H1 (cell line): ENCODE measurements around the gene OBSL1. TPM values are rescaled to one million over a fixed set of nuclear protein-coding genes. Genes with fewer than 3 reads are reported as not detected.

Experiments
- CTCF ChIA-PET: fragments of 300-600 bp; sonication (Branson Sonifier 250); formaldehyde crosslinking; loops from one replicate; lab custom pipeline; 2021; ENCODE audit not compliant: partially characterized antibody; lab: Charles Lee
- POLR2A ChIA-PET: fragments of 300-600 bp; sonication (Branson Sonifier 250); formaldehyde crosslinking; loops from one replicate; lab custom pipeline; 2021; ENCODE audit warnings: inconsistent platforms; ENCODE audit not compliant: partially characterized antibody; lab: Charles Lee
- DNase-seq, 2 experiments: peaks; one replicate each; pipeline versions ENCODE4 v3.0.0 to v3.0.0-alpha.2; 2010 to 2022; ENCODE audit warnings: low spot score in 2 of 2, low read depth in 1 of 2, mixed read lengths in 1 of 2
- FAIRE-seq: peaks from 2 replicates; lab custom pipeline; 2011; peaks lifted over from hg19 to GRCh38; lab: Jason Lieb, UNC
- H2AFZ ChIP-seq: 2 replicates; pipeline ENCODE4 v1.8.1; 2012; ENCODE audit warnings: low read length, inconsistent platforms
- H2AK5ac ChIP-seq: 2 replicates; pipeline ENCODE4 v1.6.1; 2013; ENCODE audit warnings: low read depth, low read length
- H2BK120ac ChIP-seq: replicated peaks from 2 replicates; pipeline ENCODE3; 2013; ENCODE audit warnings: low read depth, low read length, inconsistent platforms
- H2BK12ac ChIP-seq: 2 replicates; pipeline ENCODE4 v1.6.1; 2013; ENCODE audit warnings: low read depth, low read length
- H2BK15ac ChIP-seq: 2 replicates; pipeline ENCODE4 v1.6.1; 2013; ENCODE audit warnings: low read length
- H2BK20ac ChIP-seq: 2 replicates; pipeline ENCODE4 v1.6.1; 2013; ENCODE audit warnings: low read length
- H2BK5ac ChIP-seq: 2 replicates; pipeline ENCODE4 v1.6.1; 2013; ENCODE audit warnings: low read depth, low read length
- H3K14ac ChIP-seq: 2 replicates; pipeline ENCODE4 v1.6.1; 2013; ENCODE audit warnings: inconsistent platforms; ENCODE audit not compliant: insufficient read length
- H3K18ac ChIP-seq: 2 replicates; pipeline ENCODE4 v1.6.1; 2013; ENCODE audit warnings: low read length; ENCODE audit errors: extremely low read depth
- H3K23ac ChIP-seq: 2 replicates; pipeline ENCODE4 v1.6.1; 2013; ENCODE audit warnings: inconsistent platforms; ENCODE audit not compliant: insufficient read length
- H3K23me2 ChIP-seq: 2 replicates; pipeline ENCODE4 v1.6.1; 2013; ENCODE audit warnings: low read depth, low read length
- H3K27ac ChIP-seq: 2 replicates; pipeline ENCODE4 v1.6.1; 2011; ENCODE audit warnings: low read depth, low read length, inconsistent platforms
- H3K27me3 ChIP-seq, 4 experiments: replicated peaks in 1 of 4; 1 replicate in 1 of 4; 2 replicates in 3 of 4; pipeline versions ENCODE4 v1.6.1 to v1.8.1; 2011 to 2013; ENCODE audit warnings: low read length in 3 of 4, mild to moderate bottlenecking in 3 of 4, inconsistent platforms in 2 of 4, mixed read lengths in 2 of 4, moderate library complexity in 1 of 4; ENCODE audit not compliant: control insufficient read depth in 3 of 4, insufficient read depth in 3 of 4; ENCODE audit errors: extremely low read depth in 1 of 4
- H3K36me3 ChIP-seq, 4 experiments: 2 replicates each; pipeline versions ENCODE4 v1.6.1 to v1.8.1; 2011 to 2013; ENCODE audit warnings: mild to moderate bottlenecking in 4 of 4, low read length in 3 of 4, moderate library complexity in 2 of 4, control low read depth in 1 of 4, inconsistent platforms in 1 of 4; ENCODE audit not compliant: insufficient read depth in 4 of 4, control insufficient read depth in 2 of 4
- H3K4ac ChIP-seq: replicated peaks from 2 replicates; pipeline ENCODE3; 2013; ENCODE audit warnings: low read length, low read depth, mixed read lengths, inconsistent platforms; ENCODE audit not compliant: insufficient read length
- H3K4me1 ChIP-seq, 4 experiments: replicated peaks in 1 of 4; 1 replicate in 1 of 4; 2 replicates in 3 of 4; pipeline versions ENCODE4 v1.6.1 to v1.8.1; 2011 to 2013; ENCODE audit warnings: low read length in 3 of 4, inconsistent platforms in 2 of 4, mixed read lengths in 1 of 4; ENCODE audit not compliant: insufficient read depth in 4 of 4, control insufficient read depth in 3 of 4
- H3K4me2 ChIP-seq, 2 experiments: 2 replicates each; pipeline versions ENCODE4 v1.6.1 to v1.8.1; 2011 to 2013; ENCODE audit warnings: low read depth in 2 of 2, low read length in 2 of 2, control low read depth in 1 of 2, inconsistent platforms in 1 of 2, mild to moderate bottlenecking in 1 of 2; ENCODE audit not compliant: insufficient read depth in 1 of 2
- H3K4me3 ChIP-seq, 4 experiments: fragments of 200-600, 300-600 bp in 1 of 4; sonication (generic), shearing (Covaris generic), sonication (Bioruptor Twin) in 1 of 4; 2 replicates each; pipeline versions ENCODE4 v1.5.1 to v1.8.1; 2011 to 2016; ENCODE audit warnings: low read length in 4 of 4, low read depth in 3 of 4, control low read depth in 2 of 4, inconsistent platforms in 2 of 4, mild to moderate bottlenecking in 2 of 4, mixed read lengths in 1 of 4, moderate library complexity in 1 of 4; ENCODE audit not compliant: insufficient read depth in 2 of 4; ENCODE audit errors: extremely low read depth in 1 of 4
- H3K56ac ChIP-seq: replicated peaks from 2 replicates; pipeline ENCODE3; 2013; ENCODE audit warnings: low read depth, mild to moderate bottlenecking, mixed read lengths, low read length, inconsistent platforms; ENCODE audit not compliant: insufficient read length
- H3K79me1 ChIP-seq: 2 replicates; pipeline ENCODE4 v1.6.1; 2013; ENCODE audit warnings: low read depth, low read length, control low read depth
- H3K79me2 ChIP-seq, 2 experiments: 2 replicates each; pipeline versions ENCODE4 v1.6.1 to v1.8.1; 2012 to 2013; ENCODE audit warnings: low read length in 2 of 2, mild to moderate bottlenecking in 2 of 2, inconsistent platforms in 1 of 2; ENCODE audit not compliant: insufficient read depth in 2 of 2, control insufficient read depth in 1 of 2
- H3K9ac ChIP-seq, 4 experiments: replicated peaks in 1 of 4; 1 replicate in 1 of 4; 2 replicates in 3 of 4; pipeline versions ENCODE4 v1.6.1 to v1.8.1; 2011 to 2013; ENCODE audit warnings: low read depth in 3 of 4, low read length in 3 of 4, control low read depth in 2 of 4, mild to moderate bottlenecking in 2 of 4, moderate library complexity in 2 of 4, inconsistent platforms in 1 of 4; ENCODE audit errors: extremely low read depth in 1 of 4
- H3K9me3 ChIP-seq, 2 experiments: 2 replicates each; pipeline versions ENCODE4 v1.6.1 to v1.8.1; 2012 to 2013; ENCODE audit warnings: mild to moderate bottlenecking in 2 of 2, moderate library complexity in 2 of 2, control low read depth in 1 of 2, inconsistent platforms in 1 of 2, low read depth in 1 of 2, low read length in 1 of 2, mixed read lengths in 1 of 2; ENCODE audit not compliant: insufficient read depth in 2 of 2
- H4K20me1 ChIP-seq, 2 experiments: replicated peaks in 1 of 2; 2 replicates each; pipeline versions ENCODE3 to v1.8.1; 2011 to 2013; ENCODE audit warnings: inconsistent platforms in 2 of 2, low read length in 2 of 2, mild to moderate bottlenecking in 1 of 2; ENCODE audit not compliant: insufficient read depth in 2 of 2, control insufficient read depth in 1 of 2
- H4K5ac ChIP-seq: 2 replicates; pipeline ENCODE4 v1.6.1; 2013; ENCODE audit warnings: low read length, low read depth, mixed read lengths, inconsistent platforms; ENCODE audit not compliant: insufficient read length
- H4K8ac ChIP-seq: 2 replicates; pipeline ENCODE4 v1.8.0; 2013; ENCODE audit warnings: mild to moderate bottlenecking, moderate library complexity, low read length, inconsistent platforms; ENCODE audit not compliant: insufficient read depth; ENCODE audit errors: extremely low read depth
- H4K91ac ChIP-seq: replicated peaks from 2 replicates; pipeline ENCODE3; 2013; ENCODE audit warnings: low read length, mixed read lengths, inconsistent platforms; ENCODE audit not compliant: insufficient read length
- CTCF ChIP-seq, 3 experiments: IDR thresholded peaks; 1 replicate in 2 of 3; 2 replicates in 1 of 3; pipeline versions ENCODE4 v1.5.1 to v1.6.1; 2011; ENCODE audit warnings: low read length in 3 of 3, mild to moderate bottlenecking in 3 of 3, inconsistent platforms in 2 of 3, low read depth in 1 of 3, moderate library complexity in 1 of 3; ENCODE audit not compliant: insufficient read depth in 1 of 3; ENCODE audit errors: control extremely low read depth in 1 of 3
- EZH2 ChIP-seq: fragments of 200-600 bp; sonication (generic); IDR thresholded peaks from 2 replicates; pipeline ENCODE4 v1.7.1; 2012; ENCODE audit warnings: low read depth, mild to moderate bottlenecking, moderate library complexity, low read length, inconsistent platforms; ENCODE audit not compliant: severe bottlenecking
- JUN ChIP-seq: IDR thresholded peaks from 2 replicates; pipeline ENCODE4 v1.6.1; 2011; ENCODE audit warnings: low read depth, mild to moderate bottlenecking, improper control_type of control experiment, low read length
- NANOG ChIP-seq: IDR thresholded peaks from 2 replicates; pipeline ENCODE4 v1.6.1; 2011; ENCODE audit warnings: low read length, low read depth, mild to moderate bottlenecking, inconsistent platforms; ENCODE audit not compliant: insufficient read depth, poor library complexity, severe bottlenecking
- TEAD4 ChIP-seq: IDR thresholded peaks from 2 replicates; pipeline ENCODE4 v1.6.1; 2012; ENCODE audit warnings: low read depth, low read length, inconsistent platforms, mixed read lengths
- USF2 ChIP-seq: IDR thresholded peaks from 2 replicates; pipeline ENCODE4 v1.6.1; 2011; ENCODE audit warnings: low read length, improper control_type of control experiment
- WGBS, 2 experiments: shearing (Covaris generic) in 1 of 2; methylation state at CpG; one replicate each; pipeline versions ENCODE4 v1.1.6 to v1.1.7; 2013 to 2015; ENCODE audit warnings: low lambda C conversion rate in 2 of 2, mixed read lengths in 2 of 2, inconsistent platforms in 1 of 2, low coverage in 1 of 2, missing lambda C conversion rate in 1 of 2; ENCODE audit not compliant: insufficient replicate concordance in 2 of 2, insufficient coverage in 1 of 2, insufficient read length in 1 of 2; ENCODE audit errors: extremely low coverage in 1 of 2, missing lambda C conversion rate in 1 of 2; 5-methylcytosine and 5-hydroxymethylcytosine counted together
- polyA plus RNA-seq, 7 experiments: library from polyadenylated mRNA; depleted of rRNA in 3 of 7; stranded (reverse) in 5 of 7; unstranded in 2 of 7; fragments of >200 nt in 5 of 7; fragments of 200-250 nt in 2 of 7; gene quantifications; 1 replicate in 5 of 7; 2 replicates in 1 of 7; 4 replicates in 1 of 7; pipeline versions ENCODE4 v1.2.1 to v1.2.3, GENCODE V29; 2011 to 2013; ENCODE audit warnings: missing spikeins in 2 of 7, mixed read lengths in 2 of 7
- total RNA-seq: library from RNA; stranded (reverse); fragmentation: NEBNext Ultra II Directional; extraction: Animal tissue kit (Norgen Biotek cat#: 25700); gene quantifications from 2 replicates; pipeline ENCODE4 v1.2.1, GENCODE V29; 2021

OBSL1 gene
- total and polyA plus RNA-seq, 2 of the 8 experiments (the other 6 are each of a cell fraction or from before 2014, with no cell fraction given): 116 to 127 TPM

- ChIA-PET POLR2A (interaction anchor here (0.9 to 17.5 kb wide), 5 partner anchors 10 to 72 kb away, joined by 3 to 293 read pairs (median 21); partner anchors contain the start of genes CHPF, INHA, OBSL1 and TMEM198), CTCF (interaction anchor here (0.9 to 19.7 kb wide), 12 partner anchors 7 to 154 kb away, joined by 3 to 293 read pairs (median 6); partner anchors contain the start of genes CHPF, OBSL1, STK11IP and TMEM198)
- H2AFZ ChIP-seq: no peak overlapping the region
- H2BK20ac ChIP-seq: no peak overlapping the region
- H2BK12ac ChIP-seq: peak overlapping the region; percentile 39; the same call in 1 of the 2 replicates
- H4K5ac ChIP-seq: no peak overlapping the region
- peaks cover 0 to 13% (median 5%) of the 10 kb centered on the region in 4 experiments; a peak in 4 of 8 replicates for H3K36me3 ChIP-seq
- H4K91ac ChIP-seq: no peak overlapping the region
- no peak overlapping the region for H3K56ac ChIP-seq
- peaks cover 0 to 37% (median 27%) of the 10 kb centered on the region in 4 experiments; a peak in 6 of 7 replicates for H3K4me1 ChIP-seq
- H4K20me1 ChIP-seq: peaks cover 0 to 5% of the 10 kb centered on the region in 2 experiments
- no peak overlapping the region for H3K23ac ChIP-seq
- H2BK120ac ChIP-seq: no peak overlapping the region
- no peaks in the 10 kb centered on the region for H3K9me3 ChIP-seq
- H3K4me2 ChIP-seq: no peak overlapping the region
- WGBS, 2 experiments: 95% methylated on average over 18 of the region's 25 CpGs; no CpG with 5 or more reads in 1 of the 2 experiments
- H3K14ac ChIP-seq: no peak overlapping the region
- no peak overlapping the region for H3K9ac ChIP-seq
- no peak overlapping the region for H3K4me3 ChIP-seq
- H3K18ac ChIP-seq: no peak overlapping the region
- H3K79me1 ChIP-seq: no peaks in the 10 kb centered on the region
- H2BK15ac ChIP-seq: no peak overlapping the region
- H3K27me3 ChIP-seq: peaks cover 0 to 11% (median 8%) of the 10 kb centered on the region in 4 experiments; a peak in 5 of 7 replicates
- DNase-seq (no peak), FAIRE-seq (no peak)
- H3K23me2 ChIP-seq: peaks cover under 1% of the 10 kb centered on the region; the same call in 1 of the 2 replicates
- no peak overlapping the region for H3K27ac ChIP-seq
- H2AK5ac ChIP-seq: no peak overlapping the region
- H4K8ac ChIP-seq: no peak overlapping the region
- H3K4ac ChIP-seq: no peak overlapping the region
- H2BK5ac ChIP-seq: no peak overlapping the region
- H3K79me2 ChIP-seq: no peaks in the 10 kb centered on the region
- TF ChIP-seq CTCF (IDR thresholded peaks at IDR 0.05; ENCODE audit: control extremely low read depth in 1 of 3, insufficient read depth in 1 of 3, low read depth in 1 of 3, low read length in 3 of 3): no peak
- no peak for TF ChIP-seq USF2
- TF ChIP-seq NANOG: no peak
- TF ChIP-seq TEAD4: no peak
- TF ChIP-seq JUN: no peak
- TF ChIP-seq EZH2: no peak
Measured at GRCh38 chr2:219557791-219558785, 13.3 kb downstream of the OBSL1 start.
